Measurements from ENCODE around the gene USO1.

DNA sequence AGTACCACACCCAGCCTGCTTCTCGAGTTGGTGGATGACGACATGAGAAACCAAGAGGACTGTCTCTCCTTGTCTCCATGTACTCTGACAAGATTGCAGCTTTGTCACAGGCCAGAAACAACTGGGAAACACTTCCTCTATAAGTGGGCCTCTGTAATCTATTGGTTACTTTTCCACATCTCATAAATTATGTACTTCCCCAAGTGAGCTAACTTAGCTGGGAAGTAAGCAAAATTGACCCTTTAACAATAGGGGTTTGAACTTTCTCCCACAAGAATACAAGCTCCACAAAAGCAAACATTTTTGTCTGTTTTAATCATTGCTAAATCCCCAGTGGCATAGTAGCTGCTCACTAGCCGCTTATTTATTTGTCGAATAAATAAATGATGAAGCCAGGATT lies 14.1 kb upstream of the USO1 start:
- TF ChIP-seq POLR2A (IDR thresholded peaks at IDR 0.05; ENCODE audit: low read length) (no peak), GATA1 (IDR thresholded peaks at IDR 0.05; ENCODE audit: low read depth, low read length) (no peak)
